Gastrocnemius medialis (tissue), 4 donors: ENCODE measurements around the gene SH3GL1.

ENCODE experiments used
- CTCF ChIP-seq, 5 experiments: fragments of 450-650 bp in 3 of 5; fragments of 200-600 bp in 2 of 5; sonication (generic) in 2 of 5; IDR thresholded peaks in 4 of 5; conservative IDR thresholded peaks in 1 of 5; 1 replicate in 4 of 5; 2 replicates in 1 of 5; pipeline ENCODE4 v1.5.1; 2016 to 2019; ENCODE audit warnings: antibody characterized with exemption in 5 of 5, mild to moderate bottlenecking in 3 of 5, moderate library complexity in 3 of 5
- POLR2A ChIP-seq, 2 donors: fragments of 450-650 bp; IDR thresholded peaks; one replicate each; pipeline ENCODE4 v1.6.1; 2017; ENCODE audit warnings: antibody characterized with exemption in 2 of 2, mild to moderate bottlenecking in 2 of 2, moderate library complexity in 2 of 2

DNA sequence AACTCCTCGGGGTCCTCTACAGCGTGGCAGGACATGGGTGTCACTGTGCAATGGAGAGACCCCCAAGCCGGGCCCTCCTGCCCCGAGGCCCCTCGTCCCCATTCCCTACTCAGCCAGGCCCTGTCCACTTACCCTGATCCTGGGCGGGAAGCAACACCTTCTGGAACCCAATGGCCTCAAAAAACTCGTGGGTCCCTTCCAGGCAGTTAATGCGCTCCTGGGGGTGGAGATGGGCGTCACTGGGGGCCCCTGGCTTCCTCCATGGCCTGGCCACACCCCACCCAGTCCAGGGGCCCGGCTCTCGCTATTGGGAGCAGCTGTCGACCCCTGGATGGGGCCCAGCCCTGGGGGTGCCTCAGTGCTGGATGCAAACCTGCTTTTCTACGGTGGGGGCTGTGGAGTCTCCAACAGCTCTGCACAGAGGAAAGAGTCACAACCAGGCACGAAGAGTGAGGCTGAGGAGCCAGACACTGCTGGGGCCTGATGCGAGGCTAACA, 46.4 kb upstream of the SH3GL1 start:
- TF ChIP-seq CTCF (IDR thresholded peaks at IDR 0.05 in 4 of 5, conservative IDR thresholded peaks at IDR 0.05 in 1 of 5), result no peak
- no peak for TF ChIP-seq POLR2A (IDR thresholded peaks at IDR 0.05)
